HL-60 (cell line): Measurements from ENCODE around the gene HIF1A.

Experiments used
- CTCF ChIP-seq: IDR thresholded peaks from one replicate; pipeline ENCODE4 v1.5.1; 2011; ENCODE audit warnings: low read length, control low read depth, inconsistent platforms; ENCODE audit not compliant: insufficient read depth
- POLR2AphosphoS5 ChIP-seq: IDR thresholded peaks from 2 replicates; pipeline ENCODE4 v1.6.1; 2012; ENCODE audit warnings: low read depth

- TF ChIP-seq CTCF (no peak), POLR2AphosphoS5 (no peak)
These were observed 57.3 kb downstream of the HIF1A start for GRCh38 chr14:61752626-61753025.
